Stimulated activated naive CD4-positive, alpha-beta T cell treated with Interleukin-2 at 50 U/mL for 16 hours (primary cell): ENCODE results near the gene TACSTD2.
"Not testable (repeated sequence)": the region's sequence is repeated elsewhere in the genome, so short reads cannot be mapped to it uniquely, and the experiment has no call there.

ENCODE experiments used
- DNase-seq: peaks from one replicate; lab custom pipeline; 2025; lab: John Stamatoyannopoulos, UW

TACSTD2 gene

GRCh38 chr1:58563715-58564114 lies 13.3 kb downstream of the TACSTD2 start:
- not testable (repeated sequence) for DNase-seq

- DNase-seq: no peak
Observed at GRCh38 chr1:58561633-58562032, 15.4 kb downstream of the TACSTD2 start.

- no peak for DNase-seq
Observed at GRCh38 chr1:58555393-58555792, 21.7 kb downstream of the TACSTD2 start.

GRCh38 chr1:58551186-58552140 lies 25.6 kb downstream of the TACSTD2 start:
- DNase-seq: no peak

- not testable (repeated sequence) for DNase-seq
Observed at GRCh38 chr1:58549291-58549690, 27.8 kb downstream of the TACSTD2 start.

GRCh38 chr1:58548371-58548770 lies 28.7 kb downstream of the TACSTD2 start:
- DNase-seq: no peak

- peak; percentile 96 for DNase-seq
Observed at GRCh38 chr1:58546520-58547308, 30.3 kb downstream of the TACSTD2 start, which contains the start of gene OMA1. Gene OMA1, minus strand, starts transcription at chr1:58546726. Its CDS starts 7,432 bp downstream, at chr1:58539294.

GRCh38 chr1:58545591-58546519 lies 31.2 kb downstream of the TACSTD2 start:
- peak; percentile 80 for DNase-seq

GRCh38 chr1:58543260-58543659 lies 33.8 kb downstream of the TACSTD2 start:
- DNase-seq: no peak

GRCh38 chr1:58539553-58539952 lies 37.5 kb downstream of the TACSTD2 start:
- no peak for DNase-seq

- no peak for DNase-seq
Observed at GRCh38 chr1:58538821-58539220, 38.2 kb downstream of the TACSTD2 start.

- DNase-seq: not testable (repeated sequence)
Observed at GRCh38 chr1:58531842-58532241, 45.2 kb downstream of the TACSTD2 start.

GRCh38 chr1:58529284-58529683 lies 47.8 kb downstream of the TACSTD2 start:
- DNase-seq: no peak

GRCh38 chr1:58528518-58528917 lies 48.5 kb downstream of the TACSTD2 start:
- no peak for DNase-seq
